Chondrocyte (in vitro differentiated cells): ENCODE measurements around the gene SMCO3. TPM values are rescaled to one million over a fixed set of nuclear protein-coding genes. Genes with fewer than 3 reads are reported as not detected.

Source experiments
- DNase-seq: peaks from one replicate; pipeline ENCODE4 v3.0.0; 2021; ENCODE audit warnings: mixed read lengths, low spot score
- H3K27ac Mint-ChIP-seq: one replicate; pipeline ENCODE4 v1.8.0; 2021; ENCODE audit warnings: mild to moderate bottlenecking, moderate library complexity, mixed read lengths; ENCODE audit not compliant: unreplicated experiment
- H3K27me3 Mint-ChIP-seq: 2 replicates; pipeline ENCODE4 v1.8.0; 2021; ENCODE audit warnings: low read depth, mixed read lengths
- H3K36me3 Mint-ChIP-seq: 2 replicates; pipeline ENCODE4 v1.8.0; 2021; ENCODE audit warnings: low read depth, mixed read lengths
- H3K4me1 Mint-ChIP-seq: 2 replicates; pipeline ENCODE4 v1.8.0; 2021; ENCODE audit warnings: low read depth, mild to moderate bottlenecking, mixed read lengths
- H3K4me3 Mint-ChIP-seq: one replicate; pipeline ENCODE4 v1.8.0; 2021; ENCODE audit warnings: mild to moderate bottlenecking, moderate library complexity, mixed read lengths; ENCODE audit not compliant: unreplicated experiment
- H3K9me3 Mint-ChIP-seq: 2 replicates; pipeline ENCODE4 v1.8.0; 2021; ENCODE audit warnings: low read depth, mixed read lengths
- total RNA-seq: library from RNA; stranded (reverse); gene quantifications from 3 replicates; pipeline ENCODE4 v1.2.1, GENCODE V29; 2021
- TF ChIP-seq, protein P1 (sequence below): fragments of 200-600 bp; sonication (generic); IDR thresholded peaks from 2 replicates; pipeline ENCODE4 v1.5.0; 2021; ENCODE audit warnings: antibody characterized with exemption, mild to moderate bottlenecking, moderate library complexity

Gene SMCO3
- total RNA-seq, 1 donor from 2014 or later, result 0.17 TPM

DNA sequence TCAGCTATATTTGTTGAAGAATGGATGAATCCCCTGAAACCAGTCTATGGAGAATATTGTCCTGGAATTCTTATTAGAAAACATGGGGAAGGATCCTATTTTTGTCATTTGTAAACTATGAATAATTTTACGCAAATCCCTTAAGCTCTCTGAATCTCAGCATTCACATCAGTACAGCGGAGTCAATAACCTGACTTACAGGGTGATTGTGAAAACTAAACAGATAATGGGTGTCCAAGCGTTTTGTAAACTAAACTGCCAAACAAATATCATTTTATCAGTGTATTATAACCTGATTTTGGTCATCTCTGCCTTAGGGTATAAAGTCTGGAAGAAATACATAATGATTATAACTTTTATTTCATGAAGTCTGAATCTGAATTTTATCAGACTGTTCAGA is 19.4 kb upstream of the SMCO3 start:
- Mint-ChIP-seq H3K27me3 (no peaks in the 10 kb centered on the region), H3K4me3 (no peak overlapping the region), H3K27ac (no peak overlapping the region), H3K36me3 (no peaks in the 10 kb centered on the region), H3K9me3 (no peaks in the 10 kb centered on the region), H3K4me1 (peaks cover 42% of the 10 kb centered on the region)
- TF ChIP-seq, protein P1, sequence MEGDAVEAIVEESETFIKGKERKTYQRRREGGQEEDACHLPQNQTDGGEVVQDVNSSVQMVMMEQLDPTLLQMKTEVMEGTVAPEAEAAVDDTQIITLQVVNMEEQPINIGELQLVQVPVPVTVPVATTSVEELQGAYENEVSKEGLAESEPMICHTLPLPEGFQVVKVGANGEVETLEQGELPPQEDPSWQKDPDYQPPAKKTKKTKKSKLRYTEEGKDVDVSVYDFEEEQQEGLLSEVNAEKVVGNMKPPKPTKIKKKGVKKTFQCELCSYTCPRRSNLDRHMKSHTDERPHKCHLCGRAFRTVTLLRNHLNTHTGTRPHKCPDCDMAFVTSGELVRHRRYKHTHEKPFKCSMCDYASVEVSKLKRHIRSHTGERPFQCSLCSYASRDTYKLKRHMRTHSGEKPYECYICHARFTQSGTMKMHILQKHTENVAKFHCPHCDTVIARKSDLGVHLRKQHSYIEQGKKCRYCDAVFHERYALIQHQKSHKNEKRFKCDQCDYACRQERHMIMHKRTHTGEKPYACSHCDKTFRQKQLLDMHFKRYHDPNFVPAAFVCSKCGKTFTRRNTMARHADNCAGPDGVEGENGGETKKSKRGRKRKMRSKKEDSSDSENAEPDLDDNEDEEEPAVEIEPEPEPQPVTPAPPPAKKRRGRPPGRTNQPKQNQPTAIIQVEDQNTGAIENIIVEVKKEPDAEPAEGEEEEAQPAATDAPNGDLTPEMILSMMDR, result no peak
- DNase-seq, result no peak

DNA sequence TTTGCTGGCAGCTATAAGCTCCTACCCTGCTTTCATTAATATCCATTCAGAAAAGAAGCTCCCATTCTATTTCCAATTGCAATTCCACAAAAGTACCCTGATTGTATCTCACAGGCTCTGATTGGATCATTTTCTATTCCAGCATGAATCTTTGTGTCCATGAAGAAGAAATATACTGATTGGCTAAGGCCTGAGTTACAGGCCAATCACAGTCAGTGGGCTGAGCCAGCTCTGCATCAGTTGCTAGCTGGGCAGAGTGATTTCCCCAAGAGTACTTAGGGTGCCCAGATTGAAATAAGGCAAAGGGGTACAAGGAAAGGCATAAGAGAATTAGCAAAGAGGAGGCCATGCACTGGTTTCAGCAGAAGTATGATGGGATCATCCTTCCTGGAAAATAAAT is 14.9 kb upstream of the SMCO3 start:
- TF ChIP-seq, protein P1, result no peak
- Mint-ChIP-seq H3K27me3 (no peaks in the 10 kb centered on the region), H3K27ac (no peak overlapping the region), H3K36me3 (no peaks in the 10 kb centered on the region), H3K4me3 (no peak overlapping the region), H3K9me3 (no peaks in the 10 kb centered on the region), H3K4me1 (peaks cover 29% of the 10 kb centered on the region)
- DNase-seq, result no peak

GRCh38 chr12:14827043-14827442 is 13.1 kb upstream of the SMCO3 start:
- no peaks in the 10 kb centered on the region for H3K9me3 Mint-ChIP-seq
- peaks cover 26% of the 10 kb centered on the region for H3K4me1 Mint-ChIP-seq
- no peak overlapping the region for H3K27ac Mint-ChIP-seq
- H3K36me3 Mint-ChIP-seq, result no peaks in the 10 kb centered on the region
- H3K4me3 Mint-ChIP-seq, result no peak overlapping the region
- no peaks in the 10 kb centered on the region for H3K27me3 Mint-ChIP-seq
- no peak for DNase-seq
- TF ChIP-seq, protein P1, result no peak

GRCh38 chr12:14826491-14826890 is 12.5 kb upstream of the SMCO3 start:
- H3K4me3 Mint-ChIP-seq, result no peak overlapping the region

DNA sequence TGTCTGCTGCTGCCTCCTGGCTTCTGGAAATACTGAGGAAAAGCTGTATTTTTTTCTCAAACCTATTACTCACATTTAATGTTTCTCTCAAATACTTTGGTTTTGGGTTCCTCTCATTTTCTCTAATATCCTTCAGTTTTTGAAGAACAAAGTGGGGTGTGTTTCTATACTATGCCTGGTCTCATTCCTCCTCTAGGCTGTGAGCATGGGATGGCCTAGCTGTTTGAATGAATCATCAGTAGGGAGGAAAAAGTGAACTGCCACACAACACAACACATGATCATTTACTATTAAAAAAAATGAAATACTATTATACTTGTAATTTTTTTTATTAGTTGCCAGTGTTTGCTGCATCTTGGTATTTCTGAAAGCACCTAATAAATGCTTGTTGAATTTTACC is 11.3 kb upstream of the SMCO3 start:
- no peak for DNase-seq

More at GRCh38 chr12:14826491-14826890, 12.5 kb upstream of the SMCO3 start:
- Mint-ChIP-seq H3K36me3 (no peaks in the 10 kb centered on the region), H3K27me3 (no peaks in the 10 kb centered on the region), H3K27ac (no peak overlapping the region), H3K9me3 (no peaks in the 10 kb centered on the region), H3K4me1 (peaks cover 26% of the 10 kb centered on the region)
- TF ChIP-seq, protein P1, result no peak
- DNase-seq, result no peak

More for the DNA sequence above, 11.3 kb upstream of the SMCO3 start:
- H3K27me3 Mint-ChIP-seq, result no peaks in the 10 kb centered on the region
- TF ChIP-seq, protein P1, result no peak
- no peak overlapping the region for H3K4me3 Mint-ChIP-seq
- H3K36me3 Mint-ChIP-seq, result no peaks in the 10 kb centered on the region
- H3K9me3 Mint-ChIP-seq, result no peaks in the 10 kb centered on the region
- peak overlapping the region; percentile 13 for H3K27ac Mint-ChIP-seq
- H3K4me1 Mint-ChIP-seq, result peaks cover 26% of the 10 kb centered on the region
